Prostate gland (tissue), 2 donors: ENCODE measurements around the gene CNTRL. TPM values are rescaled to one million over a fixed set of nuclear protein-coding genes. Genes with fewer than 3 reads are reported as not detected.
"Not testable (repeated sequence)": the region's sequence is repeated elsewhere in the genome, so short reads cannot be mapped to it uniquely, and the experiment has no call there.

ENCODE experiments used
- DNase-seq: peaks from one replicate; pipeline ENCODE4 v3.0.0-alpha.2; 2019; ENCODE audit warnings: low spot score
- H3K27ac ChIP-seq, 2 donors: fragments of 200-600 bp; sonication (generic); 2 replicates each; pipeline ENCODE4 v1.5.1; 2017 to 2019
- H3K27me3 ChIP-seq: fragments of 200-600 bp; sonication (generic); replicated peaks from 2 replicates; pipeline ENCODE4 v1.5.1; 2019; ENCODE audit not compliant: insufficient read depth
- H3K36me3 ChIP-seq, 2 donors: fragments of 200-600 bp; sonication (generic); 1 replicate in 1 of 2; 2 replicates in 1 of 2; pipeline versions ENCODE4 v1.5.1 to v1.8.1; 2017 to 2019
- H3K4me1 ChIP-seq: fragments of 200-600 bp; sonication (generic); replicated peaks from 2 replicates; pipeline ENCODE4 v1.5.1; 2019
- H3K4me3 ChIP-seq, 2 donors: fragments of 200-600 bp; sonication (generic); 2 replicates each; pipeline ENCODE4 v1.5.1; 2017 to 2019
- H3K9me3 ChIP-seq: fragments of 200-600 bp; sonication (generic); 2 replicates; pipeline ENCODE4 v1.5.1; 2017
- CTCF ChIP-seq, 4 experiments: fragments of 200-600 bp in 2 of 4; fragments of 450-650 bp in 2 of 4; sonication (generic) in 2 of 4; IDR thresholded peaks; 1 replicate in 3 of 4; 2 replicates in 1 of 4; pipeline ENCODE4 v1.5.1; 2016 to 2019; ENCODE audit warnings: antibody characterized with exemption in 4 of 4, mild to moderate bottlenecking in 2 of 4, moderate library complexity in 2 of 4
- POLR2A ChIP-seq: fragments of 450-650 bp; IDR thresholded peaks from one replicate; pipeline ENCODE4 v1.6.1; 2016; ENCODE audit warnings: antibody characterized with exemption, mild to moderate bottlenecking
- POLR2AphosphoS5 ChIP-seq: sonication (generic); formaldehyde crosslinking; IDR thresholded peaks from one replicate; pipeline ENCODE4 v1.6.1; 2017; ENCODE audit warnings: antibody characterized with exemption
- WGBS: methylation state at CpG from one replicate; pipeline ENCODE4 v1.1.5; 2018; 5-methylcytosine and 5-hydroxymethylcytosine counted together
- intact Hi-C: fragments of 100-400 bp; cut with DNase I; formaldehyde crosslinking; loops from one replicate; pipeline ENCODE4 v1.14.2; 2022
- total RNA-seq, 2 donors: library from RNA; depleted of rRNA; stranded (reverse); fragments of >200 nt; gene quantifications; one replicate each; pipeline ENCODE4 v1.1.0, GENCODE V29; 2016

The CNTRL gene
- total RNA-seq, 2 donors from 2014 or later = 10.3 to 21.9 TPM

- 89% methylated on average over 2 of the region's 2 CpGs for WGBS
- Histone ChIP-seq H3K27ac (no peak overlapping the region), H3K9me3 (no peaks in the 10 kb centered on the region), H3K4me3 (no peak overlapping the region), H3K27me3 (no peaks in the 10 kb centered on the region), H3K4me1 (no peaks in the 10 kb centered on the region), H3K36me3 (no peaks in the 10 kb centered on the region)
- no peak for TF ChIP-seq POLR2AphosphoS5
- intact Hi-C loops = no loop called here
- no peak for DNase-seq
Measured at GRCh38 chr9:121120386-121120785, 45.6 kb downstream of the CNTRL start.

- Histone ChIP-seq H3K4me1 (no peaks in the 10 kb centered on the region), H3K9me3 (no peaks in the 10 kb centered on the region), H3K27ac (peak overlapping the region; percentile 39 to 47), H3K36me3 (no peaks in the 10 kb centered on the region), H3K4me3 (peak overlapping the region; percentile 18 to 38), H3K27me3 (no peaks in the 10 kb centered on the region)
- peak; percentile 99 for DNase-seq
- intact Hi-C loops = no loop called here
- 0% methylated on average over 17 of the region's 17 CpGs for WGBS
- TF ChIP-seq CTCF (IDR thresholded peaks at IDR 0.05) (peak in 3 of 4 experiments; percentile 18 to 53 (median 49)), POLR2AphosphoS5 (peak; percentile 97), POLR2A (peak; percentile 71)
Measured at GRCh38 chr9:121121582-121122087, 46.9 kb downstream of the CNTRL start.

- no peak for TF ChIP-seq CTCF (IDR thresholded peaks at IDR 0.05)
- TF ChIP-seq POLR2A = no peak
- TF ChIP-seq POLR2AphosphoS5 = no peak
- WGBS = 30% methylated on average over 5 of the region's 5 CpGs
- peak overlapping the region; percentile 18 to 38 for H3K4me3 ChIP-seq
- no peak for DNase-seq
- H3K9me3 ChIP-seq = no peaks in the 10 kb centered on the region
- intact Hi-C loops = no loop called here
- no peaks in the 10 kb centered on the region for H3K36me3 ChIP-seq
- no peaks in the 10 kb centered on the region for H3K4me1 ChIP-seq
- no peaks in the 10 kb centered on the region for H3K27me3 ChIP-seq
- peak overlapping the region; percentile 39 to 47 for H3K27ac ChIP-seq
Measured at GRCh38 chr9:121122246-121123032, 47.7 kb downstream of the CNTRL start.

- intact Hi-C loops = no loop called here
- no peaks in the 10 kb centered on the region for H3K4me1 ChIP-seq
- no peak for DNase-seq
- no peaks in the 10 kb centered on the region for H3K27me3 ChIP-seq
- no peak for TF ChIP-seq POLR2A
- TF ChIP-seq CTCF (IDR thresholded peaks at IDR 0.05) = no peak
- no peak for TF ChIP-seq POLR2AphosphoS5
- H3K4me3 ChIP-seq = no peak overlapping the region
- no peaks in the 10 kb centered on the region for H3K9me3 ChIP-seq
- no peak overlapping the region for H3K27ac ChIP-seq
- 90% methylated on average over 5 of the region's 5 CpGs for WGBS
- H3K36me3 ChIP-seq = no peaks in the 10 kb centered on the region
Measured at GRCh38 chr9:121123816-121124535, 49.2 kb downstream of the CNTRL start.

GRCh38 chr9:121125590-121125989 is 50.8 kb downstream of the CNTRL start:
- Histone ChIP-seq H3K36me3 (no peaks in the 10 kb centered on the region), H3K27me3 (no peaks in the 10 kb centered on the region), H3K9me3 (no peaks in the 10 kb centered on the region), H3K27ac (no peak overlapping the region), H3K4me1 (no peaks in the 10 kb centered on the region), H3K4me3 (no peak overlapping the region)
- 47% methylated on average over 3 of the region's 3 CpGs for WGBS
- intact Hi-C loops = no loop called here
- TF ChIP-seq POLR2AphosphoS5 (no peak), CTCF (IDR thresholded peaks at IDR 0.05) (no peak), POLR2A (no peak)
- no peak for DNase-seq

- H3K4me3 ChIP-seq, H3K27me3 ChIP-seq, intact Hi-C loops, H3K36me3 ChIP-seq, H3K4me1 ChIP-seq, H3K9me3 ChIP-seq, DNase-seq, H3K27ac ChIP-seq: not testable (repeated sequence)
- 88% methylated on average over 3 of the region's 3 CpGs for WGBS
Measured at GRCh38 chr9:121129384-121129783, 54.6 kb downstream of the CNTRL start.
